ENCODE measurements around the gene DTNBP1.

Gene DTNBP1

GRCh38 chr6:15538766-15539495 is 123.9 kb downstream of the DTNBP1 start:
- H3K9ac ChIP-seq (ENCODE audit: low read length in 5 of 5) = no peak overlapping the region
- no peak overlapping the region for H3K27ac ChIP-seq (ENCODE audit: low read depth, low read length)
- no peaks in the 10 kb centered on the region for H3K27me3 ChIP-seq (ENCODE audit: control insufficient read depth in 5 of 5, insufficient read depth in 4 of 5, low read length in 5 of 5)
- no peak overlapping the region for H3K4me3 ChIP-seq (ENCODE audit: low read depth in 1 of 5, low read length in 5 of 5)
- H3K4me1 ChIP-seq (ENCODE audit: control insufficient read depth in 5 of 5, insufficient read depth in 5 of 5, low read length in 5 of 5) = peaks cover 0 to 9% (median 9%) of the 10 kb centered on the region in 5 donors
- no peaks in the 10 kb centered on the region for H3K36me3 ChIP-seq (ENCODE audit: control insufficient read depth in 5 of 5, insufficient read depth in 5 of 5, low read length in 5 of 5)
- H3K9me3 ChIP-seq (ENCODE audit: control insufficient read depth in 5 of 5, low read length in 5 of 5) = peaks cover 0 to 4% (median 0%) of the 10 kb centered on the region in 5 donors

- Histone ChIP-seq H3K9me3 (ENCODE audit: control insufficient read depth in 5 of 5, low read length in 5 of 5) (no peaks in the 10 kb centered on the region), H3K4me1 (ENCODE audit: control insufficient read depth in 5 of 5, insufficient read depth in 5 of 5, low read length in 5 of 5) (peaks cover 0 to 9% (median 9%) of the 10 kb centered on the region in 5 donors), H3K27me3 (ENCODE audit: control insufficient read depth in 5 of 5, insufficient read depth in 4 of 5, low read length in 5 of 5) (no peaks in the 10 kb centered on the region), H3K4me3 (ENCODE audit: low read depth in 1 of 5, low read length in 5 of 5) (no peak overlapping the region), H3K27ac (ENCODE audit: low read depth, low read length) (no peak overlapping the region), H3K36me3 (ENCODE audit: control insufficient read depth in 5 of 5, insufficient read depth in 5 of 5, low read length in 5 of 5) (peaks cover 0 to 5% (median 0%) of the 10 kb centered on the region in 5 donors), H3K9ac (ENCODE audit: low read length in 5 of 5) (no peak overlapping the region)
Observed at GRCh38 chr6:15538106-15538505, 124.7 kb downstream of the DTNBP1 start.

- no peak overlapping the region for H3K9ac ChIP-seq (ENCODE audit: low read length in 5 of 5)
- no peaks in the 10 kb centered on the region for H3K9me3 ChIP-seq (ENCODE audit: control insufficient read depth in 5 of 5, low read length in 5 of 5)
- H3K4me1 ChIP-seq (ENCODE audit: control insufficient read depth in 5 of 5, insufficient read depth in 5 of 5, low read length in 5 of 5) = peaks cover 0 to 9% (median 9%) of the 10 kb centered on the region in 5 donors
- no peak overlapping the region for H3K27ac ChIP-seq (ENCODE audit: low read depth, low read length)
- H3K27me3 ChIP-seq (ENCODE audit: control insufficient read depth in 5 of 5, insufficient read depth in 4 of 5, low read length in 5 of 5) = no peaks in the 10 kb centered on the region
- H3K4me3 ChIP-seq (ENCODE audit: low read depth in 1 of 5, low read length in 5 of 5) = no peak overlapping the region
- H3K36me3 ChIP-seq (ENCODE audit: control insufficient read depth in 5 of 5, insufficient read depth in 5 of 5, low read length in 5 of 5) = peaks cover 0 to 10% (median 3%) of the 10 kb centered on the region in 5 donors
Observed at GRCh38 chr6:15536198-15536955, 126.5 kb downstream of the DTNBP1 start.

GRCh38 chr6:15535495-15536197 is 127.2 kb downstream of the DTNBP1 start:
- Histone ChIP-seq H3K9ac (ENCODE audit: low read length in 5 of 5) (no peak overlapping the region), H3K4me1 (ENCODE audit: control insufficient read depth in 5 of 5, insufficient read depth in 5 of 5, low read length in 5 of 5) (peaks cover 0 to 14% (median 9%) of the 10 kb centered on the region in 5 donors), H3K27ac (ENCODE audit: low read depth, low read length) (no peak overlapping the region), H3K9me3 (ENCODE audit: control insufficient read depth in 5 of 5, low read length in 5 of 5) (no peaks in the 10 kb centered on the region), H3K4me3 (ENCODE audit: low read depth in 1 of 5, low read length in 5 of 5) (no peak overlapping the region), H3K36me3 (ENCODE audit: control insufficient read depth in 5 of 5, insufficient read depth in 5 of 5, low read length in 5 of 5) (peaks cover 0 to 12% (median 4%) of the 10 kb centered on the region in 5 donors), H3K27me3 (ENCODE audit: control insufficient read depth in 5 of 5, insufficient read depth in 4 of 5, low read length in 5 of 5) (no peaks in the 10 kb centered on the region)

GRCh38 chr6:15534974-15535373 is 127.9 kb downstream of the DTNBP1 start:
- Histone ChIP-seq H3K4me3 (ENCODE audit: low read depth in 1 of 5, low read length in 5 of 5) (no peak overlapping the region), H3K9me3 (ENCODE audit: control insufficient read depth in 5 of 5, low read length in 5 of 5) (no peaks in the 10 kb centered on the region), H3K4me1 (ENCODE audit: control insufficient read depth in 5 of 5, insufficient read depth in 5 of 5, low read length in 5 of 5) (peaks cover 0 to 18% (median 9%) of the 10 kb centered on the region in 5 donors), H3K9ac (ENCODE audit: low read length in 5 of 5) (no peak overlapping the region), H3K27me3 (ENCODE audit: control insufficient read depth in 5 of 5, insufficient read depth in 4 of 5, low read length in 5 of 5) (no peaks in the 10 kb centered on the region), H3K36me3 (ENCODE audit: control insufficient read depth in 5 of 5, insufficient read depth in 5 of 5, low read length in 5 of 5) (peaks cover 0 to 15% (median 7%) of the 10 kb centered on the region in 5 donors), H3K27ac (ENCODE audit: low read depth, low read length) (no peak overlapping the region)

- no peaks in the 10 kb centered on the region for H3K27me3 ChIP-seq (ENCODE audit: control insufficient read depth in 5 of 5, insufficient read depth in 4 of 5, low read length in 5 of 5)
- peaks cover 0 to 20% (median 8%) of the 10 kb centered on the region in 5 donors for H3K36me3 ChIP-seq (ENCODE audit: control insufficient read depth in 5 of 5, insufficient read depth in 5 of 5, low read length in 5 of 5)
- no peak overlapping the region for H3K9ac ChIP-seq (ENCODE audit: low read length in 5 of 5)
- no peaks in the 10 kb centered on the region for H3K9me3 ChIP-seq (ENCODE audit: control insufficient read depth in 5 of 5, low read length in 5 of 5)
- H3K4me1 ChIP-seq (ENCODE audit: control insufficient read depth in 5 of 5, insufficient read depth in 5 of 5, low read length in 5 of 5) = peaks cover 0 to 18% (median 9%) of the 10 kb centered on the region in 5 donors
- no peak overlapping the region for H3K4me3 ChIP-seq (ENCODE audit: low read depth in 1 of 5, low read length in 5 of 5)
- H3K27ac ChIP-seq (ENCODE audit: low read depth, low read length) = no peak overlapping the region
Observed at GRCh38 chr6:15533379-15534026, 129.3 kb downstream of the DTNBP1 start.

- Histone ChIP-seq H3K9ac (ENCODE audit: low read length in 5 of 5) (no peak overlapping the region), H3K4me1 (ENCODE audit: control insufficient read depth in 5 of 5, insufficient read depth in 5 of 5, low read length in 5 of 5) (peaks cover 0 to 18% (median 9%) of the 10 kb centered on the region in 5 donors), H3K9me3 (ENCODE audit: control insufficient read depth in 5 of 5, low read length in 5 of 5) (peaks cover 0 to 7% (median 0%) of the 10 kb centered on the region in 5 donors), H3K36me3 (ENCODE audit: control insufficient read depth in 5 of 5, insufficient read depth in 5 of 5, low read length in 5 of 5) (peaks cover 2 to 23% (median 9%) of the 10 kb centered on the region in 5 donors), H3K4me3 (ENCODE audit: low read depth in 1 of 5, low read length in 5 of 5) (no peak overlapping the region), H3K27ac (ENCODE audit: low read depth, low read length) (no peak overlapping the region), H3K27me3 (ENCODE audit: control insufficient read depth in 5 of 5, insufficient read depth in 4 of 5, low read length in 5 of 5) (no peaks in the 10 kb centered on the region)
Observed at GRCh38 chr6:15531973-15532372, 130.9 kb downstream of the DTNBP1 start.

- Histone ChIP-seq H3K9ac (ENCODE audit: low read length in 5 of 5) (no peak overlapping the region), H3K4me3 (ENCODE audit: low read depth in 1 of 5, low read length in 5 of 5) (no peak overlapping the region), H3K36me3 (ENCODE audit: control insufficient read depth in 5 of 5, insufficient read depth in 5 of 5, low read length in 5 of 5) (peaks cover 2 to 30% (median 11%) of the 10 kb centered on the region in 5 donors), H3K27ac (ENCODE audit: low read depth, low read length) (no peak overlapping the region), H3K9me3 (ENCODE audit: control insufficient read depth in 5 of 5, low read length in 5 of 5) (peaks cover 0 to 7% (median 0%) of the 10 kb centered on the region in 5 donors), H3K27me3 (ENCODE audit: control insufficient read depth in 5 of 5, insufficient read depth in 4 of 5, low read length in 5 of 5) (no peaks in the 10 kb centered on the region), H3K4me1 (ENCODE audit: control insufficient read depth in 5 of 5, insufficient read depth in 5 of 5, low read length in 5 of 5) (peaks cover 0 to 18% (median 0%) of the 10 kb centered on the region in 5 donors)
Observed at GRCh38 chr6:15530411-15530810, 132.4 kb downstream of the DTNBP1 start.

- no peak overlapping the region for H3K9ac ChIP-seq (ENCODE audit: low read length in 5 of 5)
- no peaks in the 10 kb centered on the region for H3K27me3 ChIP-seq (ENCODE audit: control insufficient read depth in 5 of 5, insufficient read depth in 4 of 5, low read length in 5 of 5)
- H3K4me3 ChIP-seq (ENCODE audit: low read depth in 1 of 5, low read length in 5 of 5) = no peak overlapping the region
- peaks cover 2 to 39% (median 18%) of the 10 kb centered on the region in 5 donors for H3K36me3 ChIP-seq (ENCODE audit: control insufficient read depth in 5 of 5, insufficient read depth in 5 of 5, low read length in 5 of 5)
- H3K9me3 ChIP-seq (ENCODE audit: control insufficient read depth in 5 of 5, low read length in 5 of 5) = peaks cover 0 to 7% (median 0%) of the 10 kb centered on the region in 5 donors
- H3K27ac ChIP-seq (ENCODE audit: low read depth, low read length) = no peak overlapping the region
- H3K4me1 ChIP-seq (ENCODE audit: control insufficient read depth in 5 of 5, insufficient read depth in 5 of 5, low read length in 5 of 5) = peaks cover 0 to 18% (median 0%) of the 10 kb centered on the region in 5 donors
Observed at GRCh38 chr6:15528870-15529269, 134.0 kb downstream of the DTNBP1 start.
